GM23338 (cell line): Measurements from ENCODE around the gene CACNB2. TPM values are rescaled to one million over a fixed set of nuclear protein-coding genes. Genes with fewer than 3 reads are reported as not detected.

Experiments used
- ATAC-seq: fragments of 200-7000 bp; cut with Tn5 transposase; 3 replicates; pipeline ENCODE4 v1.9.1; 2020
- DNase-seq: peaks from one replicate; pipeline ENCODE4 v3.0.0-alpha.2; 2015; ENCODE audit warnings: low spot score
- H2AFZ ChIP-seq: fragments of 200-600 bp; sonication (generic); 2 replicates; pipeline ENCODE4 v1.8.0; 2016; ENCODE audit warnings: antibody characterized with exemption, mild to moderate bottlenecking, moderate library complexity
- H3F3A ChIP-seq: fragments of 200-600 bp; sonication (generic); replicated peaks from 2 replicates; pipeline ENCODE4 v1.8.0; 2017; ENCODE audit warnings: antibody characterized with exemption, mixed run types, low read depth
- H3K27ac ChIP-seq: fragments of 200-600 bp; sonication (generic); 2 replicates; pipeline ENCODE4 v1.6.1; 2016; ENCODE audit warnings: low read depth
- H3K27me3 ChIP-seq: fragments of 200-600 bp; sonication (generic); 2 replicates; pipeline ENCODE4 v1.8.0; 2016; ENCODE audit warnings: mild to moderate bottlenecking, mixed run types, moderate library complexity; ENCODE audit not compliant: insufficient read depth
- H3K36me3 ChIP-seq: fragments of 200-600 bp; sonication (generic); 2 replicates; pipeline ENCODE4 v1.8.0; 2016; ENCODE audit warnings: mild to moderate bottlenecking; ENCODE audit not compliant: insufficient read depth
- H3K4me1 ChIP-seq: fragments of 200-600 bp; sonication (generic); 2 replicates; pipeline ENCODE4 v1.8.0; 2016; ENCODE audit warnings: mild to moderate bottlenecking, moderate library complexity; ENCODE audit not compliant: insufficient read depth
- H3K4me2 ChIP-seq: fragments of 200-600 bp; sonication (generic); 2 replicates; pipeline ENCODE4 v1.7.1; 2017; ENCODE audit warnings: mixed run types
- H3K4me3 ChIP-seq: fragments of 200-600 bp; sonication (generic); 2 replicates; pipeline ENCODE4 v1.6.1; 2016; ENCODE audit warnings: mixed run types
- H3K79me2 ChIP-seq: fragments of 200-600 bp; sonication (generic); replicated peaks from 2 replicates; pipeline ENCODE4 v1.8.0; 2017; ENCODE audit warnings: mild to moderate bottlenecking; ENCODE audit not compliant: insufficient read depth
- H3K9me2 ChIP-seq: fragments of 200-600 bp; sonication (generic); 2 replicates; pipeline ENCODE4 v1.8.0; 2017; ENCODE audit not compliant: insufficient read depth
- H4K20me1 ChIP-seq: fragments of 200-600 bp; sonication (generic); replicated peaks from 2 replicates; pipeline ENCODE4 v1.8.0; 2017; ENCODE audit warnings: mild to moderate bottlenecking; ENCODE audit not compliant: insufficient read depth
- H3K27ac Mint-ChIP-seq: 2 replicates; pipeline ENCODE4 v1.8.0; 2020; ENCODE audit warnings: inconsistent platforms, mild to moderate bottlenecking, moderate library complexity, mixed read lengths
- H3K27me3 Mint-ChIP-seq: 3 replicates; pipeline ENCODE4 v1.8.0; 2022; ENCODE audit warnings: low read depth, mild to moderate bottlenecking, moderate library complexity, mixed read lengths, inconsistent platforms; ENCODE audit not compliant: insufficient read depth, poor library complexity
- H3K36me3 Mint-ChIP-seq: 3 replicates; pipeline ENCODE4 v1.8.0; 2021; ENCODE audit warnings: low read depth, mild to moderate bottlenecking, inconsistent platforms, moderate library complexity, mixed read lengths
- H3K4me1 Mint-ChIP-seq: 3 replicates; pipeline ENCODE4 v1.8.0; 2020; ENCODE audit warnings: mild to moderate bottlenecking, inconsistent platforms, mixed read lengths
- H3K4me3 Mint-ChIP-seq: 3 replicates; pipeline ENCODE4 v1.8.0; 2021; ENCODE audit warnings: moderate library complexity, mild to moderate bottlenecking, inconsistent platforms, mixed read lengths
- H3K9me3 Mint-ChIP-seq: 3 replicates; pipeline ENCODE4 v1.8.0; 2020; ENCODE audit warnings: moderate library complexity, mild to moderate bottlenecking, inconsistent platforms, mixed read lengths
- CREB1 ChIP-seq: fragments of 250-450 bp; sonication (Bioruptor Pico); IDR thresholded peaks from 2 replicates; pipeline ENCODE4 v1.5.0; 2020; ENCODE audit warnings: low read depth, mild to moderate bottlenecking, moderate library complexity
- CTCF ChIP-seq, 2 experiments: fragments of 200-600 bp in 1 of 2; sonication (generic) in 1 of 2; conservative IDR thresholded peaks; 2 replicates each; pipeline versions ENCODE4 v1.5.1 to v1.6.1; 2016 to 2017; ENCODE audit warnings: antibody characterized with exemption in 2 of 2, low read depth in 2 of 2, mild to moderate bottlenecking in 2 of 2, moderate library complexity in 1 of 2
- ETS1 ChIP-seq: IDR thresholded peaks from 2 replicates; pipeline ENCODE4 v1.6.1; 2016; ENCODE audit warnings: antibody characterized with exemption
- JUNB ChIP-seq: IDR thresholded peaks from one replicate; pipeline ENCODE4 v1.6.1; 2016; ENCODE audit warnings: antibody characterized with exemption; ENCODE audit not compliant: unreplicated experiment
- NANOG ChIP-seq: IDR thresholded peaks from 2 replicates; pipeline ENCODE4 v1.6.1; 2016; ENCODE audit warnings: antibody characterized with exemption, borderline replicate concordance
- POLR2AphosphoS5 ChIP-seq: IDR thresholded peaks from 2 replicates; pipeline ENCODE4 v1.6.1; 2016; ENCODE audit warnings: antibody characterized with exemption, low read depth
- STAT1 ChIP-seq: IDR thresholded peaks from one replicate; pipeline ENCODE4 v1.6.1; 2016; ENCODE audit warnings: antibody characterized with exemption; ENCODE audit not compliant: unreplicated experiment
- ZNF114 ChIP-seq: fragments of 250-450 bp; sonication (Bioruptor Pico); IDR thresholded peaks from 2 replicates; pipeline ENCODE4 v1.5.0; 2020; ENCODE audit warnings: mild to moderate bottlenecking, moderate library complexity
- polyA plus RNA-seq: library from polyadenylated mRNA; unstranded; fragments of >200 nt; fragmentation: Nextera tagmentation; extraction: Ambion mirVana; gene quantifications from 2 replicates; pipeline ENCODE4 v1.2.1, GENCODE V29; 2016
- total RNA-seq: library from RNA; depleted of rRNA; stranded (reverse); fragments of >200 nt; shearing (Covaris generic); gene quantifications from 2 replicates; pipeline ENCODE4 v1.2.3, GENCODE V29; 2014

CACNB2 gene
- total and polyA plus RNA-seq, 2 experiments from 2014 or later: 5.0 to 5.9 TPM

GRCh38 chr10:18498998-18499397 lies 358.8 kb downstream of the CACNB2 start (continued):
- TF ChIP-seq CTCF (conservative IDR thresholded peaks at IDR 0.05; ENCODE audit: low read depth in 2 of 2) (no peak), NANOG (no peak)

- H2AFZ ChIP-seq: no peak overlapping the region
Observed at GRCh38 chr10:18500576-18500975, 360.4 kb downstream of the CACNB2 start.

More at GRCh38 chr10:18500576-18500975, 360.4 kb downstream of the CACNB2 start:
- H3K4me3 ChIP-seq: no peak overlapping the region
- no peak overlapping the region for H3K27ac ChIP-seq
- no peaks in the 10 kb centered on the region for H3K36me3 ChIP-seq
- no peak for TF ChIP-seq ETS1
- no peak for TF ChIP-seq CREB1 (CRISPR knock-in tag)
- TF ChIP-seq STAT1: no peak
- TF ChIP-seq JUNB: no peak
- no peak for TF ChIP-seq ZNF114 (CRISPR knock-in tag)
- no peak for TF ChIP-seq CTCF (conservative IDR thresholded peaks at IDR 0.05; ENCODE audit: low read depth in 2 of 2)
- no peak for TF ChIP-seq POLR2AphosphoS5
- Mint-ChIP-seq H3K4me3 (no peak overlapping the region), H3K36me3 (no peaks in the 10 kb centered on the region), H3K9me3 (no peaks in the 10 kb centered on the region), H3K27ac (no peak overlapping the region), H3K27me3 (peaks cover 2% of the 10 kb centered on the region), H3K4me1 (peaks cover 17% of the 10 kb centered on the region)
- H3K4me1 ChIP-seq: 0 out of 2 replicates have a peak, but pooled peaks cover 3% of the 10 kb centered on the region
- ATAC-seq: no peak
- H3K9me2 ChIP-seq: no peaks in the 10 kb centered on the region
- no peaks in the 10 kb centered on the region for H3K79me2 ChIP-seq
- no peak overlapping the region for H3K4me2 ChIP-seq
- no peaks in the 10 kb centered on the region for H4K20me1 ChIP-seq
- DNase-seq: no peak
- no peaks in the 10 kb centered on the region for H3F3A ChIP-seq
- no peaks in the 10 kb centered on the region for H3K27me3 ChIP-seq
